Measurements from ENCODE around the gene BMERB1. TPM values are rescaled to one million over a fixed set of nuclear protein-coding genes. Genes with fewer than 3 reads are reported as not detected.
"Not testable (repeated sequence)": the region's sequence is repeated elsewhere in the genome, so short reads cannot be mapped to it uniquely, and the experiment has no call there.

The BMERB1 gene
- total and polyA plus RNA-seq, 2 experiments from 2014 or later, result 17.3 to 28.1 TPM

DNA sequence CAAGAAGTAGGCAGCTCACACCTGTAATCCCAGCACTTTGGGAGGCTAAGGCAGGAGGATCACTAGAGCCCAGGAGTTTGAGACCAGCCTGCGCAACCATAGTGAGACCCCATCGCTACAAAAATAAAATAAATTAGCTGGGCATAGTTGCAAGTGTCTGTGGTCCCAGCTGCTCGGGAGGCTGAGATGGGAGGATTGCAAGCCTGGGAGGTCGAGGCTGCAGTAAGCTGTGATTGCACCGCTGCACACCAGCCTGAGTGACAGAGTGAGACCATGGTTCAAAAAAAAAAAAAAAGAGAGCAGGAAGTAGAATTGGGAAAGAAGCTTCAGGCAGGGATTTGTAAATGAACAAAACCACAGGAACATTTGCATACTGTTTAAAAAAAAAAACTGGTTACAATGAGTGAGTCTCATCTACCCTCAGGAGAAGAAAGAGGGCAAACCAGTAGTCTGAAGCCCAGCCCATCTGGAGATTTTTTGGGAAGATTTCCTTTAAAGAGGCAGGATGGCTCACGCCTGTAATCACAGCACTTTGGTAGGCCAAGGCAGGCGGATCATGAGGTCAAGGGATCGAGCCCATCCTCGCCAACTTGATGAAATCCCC is 30.9 kb upstream of the BMERB1 start:
- Histone ChIP-seq H3K4me2 (no peak overlapping the region), H3K27me3 (ENCODE audit: insufficient read depth) (no peaks in the 10 kb centered on the region), H3K27ac (ENCODE audit: low read depth) (peak overlapping the region; percentile 40; the same call in 1 of the 2 replicates), H2AFZ (no peak overlapping the region), H3F3A (replicated peaks; ENCODE audit: low read depth) (no peaks in the 10 kb centered on the region; the same call in 1 of the 2 replicates), H3K9me2 (ENCODE audit: insufficient read depth) (no peaks in the 10 kb centered on the region), H3K79me2 (replicated peaks; ENCODE audit: insufficient read depth) (no peaks in the 10 kb centered on the region), H3K36me3 (ENCODE audit: insufficient read depth) (no peaks in the 10 kb centered on the region; the same call in 1 of the 2 replicates), H4K20me1 (replicated peaks; ENCODE audit: insufficient read depth) (no peaks in the 10 kb centered on the region), H3K4me1 (ENCODE audit: insufficient read depth) (peaks cover 12% of the 10 kb centered on the region), H3K4me3 (no peak overlapping the region)
- Mint-ChIP-seq H3K4me1 (peaks cover 23% of the 10 kb centered on the region), H3K27me3 (ENCODE audit: insufficient read depth, low read depth, poor library complexity) (peaks cover 3% of the 10 kb centered on the region), H3K27ac (no peak overlapping the region; the same call in 1 of the 2 replicates), H3K4me3 (no peak overlapping the region), H3K9me3 (no peaks in the 10 kb centered on the region; the same call in 2 of the 3 replicates), H3K36me3 (ENCODE audit: low read depth) (peaks cover 12% of the 10 kb centered on the region; the same call in 2 of the 3 replicates)
- ATAC-seq, result peak; percentile 69
- TF ChIP-seq STAT1 (IDR thresholded peaks at IDR 0.05; ENCODE audit: unreplicated experiment), result no peak
- TF ChIP-seq CREB1 (CRISPR knock-in tag; IDR thresholded peaks at IDR 0.05; ENCODE audit: low read depth), result no peak
- TF ChIP-seq, protein P1, sequence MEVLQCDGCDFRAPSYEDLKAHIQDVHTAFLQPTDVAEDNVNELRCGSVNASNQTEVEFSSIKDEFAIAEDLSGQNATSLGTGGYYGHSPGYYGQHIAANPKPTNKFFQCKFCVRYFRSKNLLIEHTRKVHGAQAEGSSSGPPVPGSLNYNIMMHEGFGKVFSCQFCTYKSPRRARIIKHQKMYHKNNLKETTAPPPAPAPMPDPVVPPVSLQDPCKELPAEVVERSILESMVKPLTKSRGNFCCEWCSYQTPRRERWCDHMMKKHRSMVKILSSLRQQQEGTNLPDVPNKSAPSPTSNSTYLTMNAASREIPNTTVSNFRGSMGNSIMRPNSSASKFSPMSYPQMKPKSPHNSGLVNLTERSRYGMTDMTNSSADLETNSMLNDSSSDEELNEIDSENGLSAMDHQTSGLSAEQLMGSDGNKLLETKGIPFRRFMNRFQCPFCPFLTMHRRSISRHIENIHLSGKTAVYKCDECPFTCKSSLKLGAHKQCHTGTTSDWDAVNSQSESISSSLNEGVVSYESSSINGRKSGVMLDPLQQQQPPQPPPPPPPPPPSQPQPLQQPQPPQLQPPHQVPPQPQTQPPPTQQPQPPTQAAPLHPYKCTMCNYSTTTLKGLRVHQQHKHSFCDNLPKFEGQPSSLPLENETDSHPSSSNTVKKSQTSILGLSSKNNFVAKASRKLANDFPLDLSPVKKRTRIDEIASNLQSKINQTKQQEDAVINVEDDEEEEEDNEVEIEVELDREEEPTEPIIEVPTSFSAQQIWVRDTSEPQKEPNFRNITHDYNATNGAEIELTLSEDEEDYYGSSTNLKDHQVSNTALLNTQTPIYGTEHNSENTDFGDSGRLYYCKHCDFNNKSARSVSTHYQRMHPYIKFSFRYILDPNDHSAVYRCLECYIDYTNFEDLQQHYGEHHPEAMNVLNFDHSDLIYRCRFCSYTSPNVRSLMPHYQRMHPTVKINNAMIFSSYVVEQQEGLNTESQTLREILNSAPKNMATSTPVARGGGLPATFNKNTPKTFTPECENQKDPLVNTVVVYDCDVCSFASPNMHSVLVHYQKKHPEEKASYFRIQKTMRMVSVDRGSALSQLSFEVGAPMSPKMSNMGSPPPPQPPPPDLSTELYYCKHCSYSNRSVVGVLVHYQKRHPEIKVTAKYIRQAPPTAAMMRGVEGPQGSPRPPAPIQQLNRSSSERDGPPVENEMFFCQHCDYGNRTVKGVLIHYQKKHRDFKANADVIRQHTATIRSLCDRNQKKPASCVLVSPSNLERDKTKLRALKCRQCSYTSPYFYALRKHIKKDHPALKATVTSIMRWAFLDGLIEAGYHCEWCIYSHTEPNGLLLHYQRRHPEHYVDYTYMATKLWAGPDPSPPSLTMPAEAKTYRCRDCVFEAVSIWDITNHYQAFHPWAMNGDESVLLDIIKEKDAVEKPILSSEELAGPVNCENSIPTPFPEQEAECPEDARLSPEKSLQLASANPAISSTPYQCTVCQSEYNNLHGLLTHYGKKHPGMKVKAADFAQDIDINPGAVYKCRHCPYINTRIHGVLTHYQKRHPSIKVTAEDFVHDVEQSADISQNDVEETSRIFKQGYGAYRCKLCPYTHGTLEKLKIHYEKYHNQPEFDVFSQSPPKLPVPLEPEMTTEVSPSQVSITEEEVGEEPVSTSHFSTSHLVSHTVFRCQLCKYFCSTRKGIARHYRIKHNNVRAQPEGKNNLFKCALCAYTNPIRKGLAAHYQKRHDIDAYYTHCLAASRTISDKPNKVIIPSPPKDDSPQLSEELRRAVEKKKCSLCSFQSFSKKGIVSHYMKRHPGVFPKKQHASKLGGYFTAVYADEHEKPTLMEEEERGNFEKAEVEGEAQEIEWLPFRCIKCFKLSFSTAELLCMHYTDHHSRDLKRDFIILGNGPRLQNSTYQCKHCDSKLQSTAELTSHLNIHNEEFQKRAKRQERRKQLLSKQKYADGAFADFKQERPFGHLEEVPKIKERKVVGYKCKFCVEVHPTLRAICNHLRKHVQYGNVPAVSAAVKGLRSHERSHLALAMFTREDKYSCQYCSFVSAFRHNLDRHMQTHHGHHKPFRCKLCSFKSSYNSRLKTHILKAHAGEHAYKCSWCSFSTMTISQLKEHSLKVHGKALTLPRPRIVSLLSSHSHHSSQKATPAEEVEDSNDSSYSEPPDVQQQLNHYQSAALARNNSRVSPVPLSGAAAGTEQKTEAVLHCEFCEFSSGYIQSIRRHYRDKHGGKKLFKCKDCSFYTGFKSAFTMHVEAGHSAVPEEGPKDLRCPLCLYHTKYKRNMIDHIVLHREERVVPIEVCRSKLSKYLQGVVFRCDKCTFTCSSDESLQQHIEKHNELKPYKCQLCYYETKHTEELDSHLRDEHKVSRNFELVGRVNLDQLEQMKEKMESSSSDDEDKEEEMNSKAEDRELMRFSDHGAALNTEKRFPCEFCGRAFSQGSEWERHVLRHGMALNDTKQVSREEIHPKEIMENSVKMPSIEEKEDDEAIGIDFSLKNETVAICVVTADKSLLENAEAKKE (CRISPR knock-in tag; IDR thresholded peaks at IDR 0.05), result no peak
- no peak for TF ChIP-seq POLR2AphosphoS5 (IDR thresholded peaks at IDR 0.05; ENCODE audit: low read depth)
- TF ChIP-seq ZNF331 (CRISPR knock-in tag; IDR thresholded peaks at IDR 0.05; ENCODE audit: low read depth), result no peak
- DNase-seq (ENCODE audit: low spot score), result peak; percentile 36

DNA sequence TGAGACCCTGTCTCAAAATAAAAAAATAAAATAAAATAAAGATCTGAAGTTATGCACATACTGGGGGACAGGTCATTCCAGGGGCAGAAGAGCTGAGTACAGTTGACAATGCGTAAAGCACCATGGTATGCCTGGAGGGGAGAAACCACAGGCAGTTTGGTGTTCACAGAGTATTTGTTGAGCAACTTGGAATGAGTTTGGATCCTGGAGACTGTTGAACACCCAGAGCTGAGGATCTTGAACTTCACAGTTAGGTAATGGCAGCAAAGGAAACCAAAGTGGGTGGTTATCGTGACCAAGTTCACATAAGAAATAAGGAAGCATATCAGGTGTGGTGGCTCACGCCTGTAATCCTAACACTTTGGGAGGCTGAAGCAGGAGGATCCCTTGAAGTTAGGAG is 30.3 kb upstream of the BMERB1 start:
- Histone ChIP-seq H3K27ac (ENCODE audit: low read depth) (peak overlapping the region; percentile 40; the same call in 1 of the 2 replicates), H3K4me1 (ENCODE audit: insufficient read depth) (peaks cover 12% of the 10 kb centered on the region)
- H3F3A ChIP-seq (replicated peaks; ENCODE audit: low read depth); DNase-seq (ENCODE audit: low spot score); H3K27ac Mint-ChIP-seq; H3K4me3 ChIP-seq; H3K4me2 ChIP-seq; H3K4me3 Mint-ChIP-seq; H2AFZ ChIP-seq; H3K9me2 ChIP-seq (ENCODE audit: insufficient read depth); ATAC-seq; H4K20me1 ChIP-seq (replicated peaks; ENCODE audit: insufficient read depth); H3K27me3 Mint-ChIP-seq (ENCODE audit: insufficient read depth, low read depth, poor library complexity); H3K36me3 ChIP-seq (ENCODE audit: insufficient read depth); H3K9me3 Mint-ChIP-seq; H3K79me2 ChIP-seq (replicated peaks; ENCODE audit: insufficient read depth); H3K27me3 ChIP-seq (ENCODE audit: insufficient read depth): not testable (repeated sequence)
- peaks cover 12% of the 10 kb centered on the region; the same call in 2 of the 3 replicates for H3K36me3 Mint-ChIP-seq (ENCODE audit: low read depth)
- peaks cover 17% of the 10 kb centered on the region for H3K4me1 Mint-ChIP-seq
